HepG2 (cell line): ENCODE results near the gene FAM20A. TPM values are rescaled to one million over a fixed set of nuclear protein-coding genes. Genes with fewer than 3 reads are reported as not detected.

Experiments used
- ADNP ChIP-seq: sonication (generic); formaldehyde crosslinking; IDR thresholded peaks from 2 replicates; pipeline ENCODE4 v1.4.0; 2020; ENCODE audit warnings: missing genetic modification reagents
- CHD4 ChIP-seq: fragments of 200-600 bp; sonication (generic); IDR thresholded peaks from 2 replicates; pipeline ENCODE4 v1.7.0; 2017; ENCODE audit warnings: mild to moderate bottlenecking, low read length, borderline replicate concordance
- EHMT2 ChIP-seq: fragments of 200-600 bp; sonication (generic); IDR thresholded peaks from 2 replicates; pipeline ENCODE4 v1.7.0; 2017; ENCODE audit warnings: antibody characterized with exemption, low read depth, low read length, borderline replicate concordance
- FOXA3 ChIP-seq: IDR thresholded peaks from 2 replicates; pipeline ENCODE4 v1.6.1; 2016; ENCODE audit warnings: missing genetic modification reagents, missing compliant biosample characterization
- FOXJ3 ChIP-seq: sonication (generic); formaldehyde crosslinking; IDR thresholded peaks from 2 replicates; pipeline ENCODE4 v1.4.0; 2020; ENCODE audit warnings: missing genetic modification reagents, mild to moderate bottlenecking, borderline replicate concordance
- HES4 ChIP-seq: sonication (generic); formaldehyde crosslinking; IDR thresholded peaks from 2 replicates; pipeline ENCODE4 v1.9.0; 2021; ENCODE audit warnings: mild to moderate bottlenecking, missing genetic modification reagents, borderline replicate concordance
- IKZF4 ChIP-seq: sonication (generic); formaldehyde crosslinking; IDR thresholded peaks from 2 replicates; pipeline ENCODE4 v1.5.1; 2020; ENCODE audit warnings: borderline replicate concordance, mild to moderate bottlenecking, low read depth, missing genetic modification reagents; ENCODE audit errors: not compliant biosample characterization
- JUNB ChIP-seq: sonication (generic); formaldehyde crosslinking; IDR thresholded peaks from 2 replicates; pipeline ENCODE4 v1.8.0; 2022; ENCODE audit warnings: missing genetic modification reagents, mild to moderate bottlenecking, borderline replicate concordance
- KLF16 ChIP-seq, 2 experiments: sonication (generic) in 1 of 2; formaldehyde crosslinking in 1 of 2; IDR thresholded peaks; 2 replicates each; pipeline versions ENCODE4 v1.6.1 to v1.8.0; 2016 to 2023; ENCODE audit warnings: missing genetic modification reagents in 2 of 2, missing compliant biosample characterization in 1 of 2
- NR1H2 ChIP-seq: sonication (generic); formaldehyde crosslinking; IDR thresholded peaks from 2 replicates; pipeline ENCODE4 v1.8.1; 2022; ENCODE audit warnings: low read depth, missing genetic modification reagents, borderline replicate concordance
- SALL2 ChIP-seq: sonication (generic); formaldehyde crosslinking; IDR thresholded peaks from 2 replicates; pipeline ENCODE4 v1.8.1; 2023; ENCODE audit warnings: mild to moderate bottlenecking, missing genetic modification reagents, inconsistent platforms
- SATB2 ChIP-seq: sonication (generic); formaldehyde crosslinking; IDR thresholded peaks from 2 replicates; pipeline ENCODE4 v1.5.0; 2020; ENCODE audit warnings: missing genetic modification reagents
- SNAPC2 ChIP-seq: sonication (generic); formaldehyde crosslinking; IDR thresholded peaks from 2 replicates; pipeline ENCODE4 v1.8.1; 2022; ENCODE audit warnings: mild to moderate bottlenecking, missing genetic modification reagents
- TIGD3 ChIP-seq: sonication (generic); formaldehyde crosslinking; IDR thresholded peaks from 2 replicates; pipeline ENCODE4 v1.5.1; 2020; ENCODE audit warnings: mild to moderate bottlenecking, missing genetic modification reagents, borderline replicate concordance
- WIZ ChIP-seq: sonication (generic); formaldehyde crosslinking; IDR thresholded peaks from 2 replicates; pipeline ENCODE4 v1.5.1; 2020; ENCODE audit warnings: mild to moderate bottlenecking, missing genetic modification reagents
- ZFY ChIP-seq: sonication (generic); formaldehyde crosslinking; IDR thresholded peaks from 2 replicates; pipeline ENCODE4 v1.4.0; 2020; ENCODE audit warnings: missing genetic modification reagents
- ZNF124 ChIP-seq: sonication (generic); formaldehyde crosslinking; IDR thresholded peaks from 2 replicates; pipeline ENCODE4 v1.4.0; 2020; ENCODE audit warnings: missing genetic modification reagents
- ZNF761 ChIP-seq: sonication (generic); formaldehyde crosslinking; conservative IDR thresholded peaks from 2 replicates; pipeline ENCODE4 v1.4.0; 2020; ENCODE audit warnings: mild to moderate bottlenecking, missing genetic modification reagents
- ZNF766 ChIP-seq: sonication (generic); formaldehyde crosslinking; IDR thresholded peaks from 2 replicates; pipeline ENCODE4 v1.5.0; 2020; ENCODE audit warnings: missing genetic modification reagents, borderline replicate concordance
- ZUFSP ChIP-seq: sonication (generic); formaldehyde crosslinking; IDR thresholded peaks from 2 replicates; pipeline ENCODE4 v1.9.0; 2021; ENCODE audit warnings: missing genetic modification reagents, mild to moderate bottlenecking, borderline replicate concordance
- polyA plus RNA-seq, 8 experiments: library from polyadenylated mRNA; depleted of rRNA in 3 of 8; stranded (reverse) in 7 of 8; unstranded in 1 of 8; fragments of >200 nt; fragmentation: Illumina TruSeq in 4 of 8; extraction: Trizol in 4 of 8; gene quantifications; 2 replicates each; pipeline versions ENCODE4 v1.2.1 to v1.2.3, GENCODE V29; 2011 to 2016; ENCODE audit warnings: low read depth in 4 of 8, missing spikeins in 1 of 8, mixed read lengths in 1 of 8; ENCODE audit not compliant: insufficient read depth in 1 of 8
- total RNA-seq, 5 experiments: library from RNA; depleted of rRNA; stranded (reverse); fragments of >200 nt; fragmentation: Illumina TruSeq; extraction: Trizol; gene quantifications; 2 replicates each; pipeline ENCODE4 v1.2.3, GENCODE V29; 2016; ENCODE audit warnings: low read depth in 1 of 5
- TF ChIP-seq, protein P1 (sequence below): sonication (generic); formaldehyde crosslinking; IDR thresholded peaks from 2 replicates; pipeline ENCODE4 v1.4.0; 2020; ENCODE audit warnings: missing genetic modification reagents, mild to moderate bottlenecking, borderline replicate concordance
- TF ChIP-seq, protein P2 (sequence below): fragments of 450-650 bp; IDR thresholded peaks from 2 replicates; pipeline ENCODE4 v1.6.1; 2017; ENCODE audit warnings: mild to moderate bottlenecking

Gene FAM20A
- total and polyA plus RNA-seq, 2 of the 13 experiments (the other 11 are each of a cell fraction or from before 2014, with no cell fraction given) = 9.3 to 20.7 TPM

GRCh38 chr17:68580236-68580770 is 20.9 kb downstream of the FAM20A start (continued):
- TF ChIP-seq, protein P1, sequence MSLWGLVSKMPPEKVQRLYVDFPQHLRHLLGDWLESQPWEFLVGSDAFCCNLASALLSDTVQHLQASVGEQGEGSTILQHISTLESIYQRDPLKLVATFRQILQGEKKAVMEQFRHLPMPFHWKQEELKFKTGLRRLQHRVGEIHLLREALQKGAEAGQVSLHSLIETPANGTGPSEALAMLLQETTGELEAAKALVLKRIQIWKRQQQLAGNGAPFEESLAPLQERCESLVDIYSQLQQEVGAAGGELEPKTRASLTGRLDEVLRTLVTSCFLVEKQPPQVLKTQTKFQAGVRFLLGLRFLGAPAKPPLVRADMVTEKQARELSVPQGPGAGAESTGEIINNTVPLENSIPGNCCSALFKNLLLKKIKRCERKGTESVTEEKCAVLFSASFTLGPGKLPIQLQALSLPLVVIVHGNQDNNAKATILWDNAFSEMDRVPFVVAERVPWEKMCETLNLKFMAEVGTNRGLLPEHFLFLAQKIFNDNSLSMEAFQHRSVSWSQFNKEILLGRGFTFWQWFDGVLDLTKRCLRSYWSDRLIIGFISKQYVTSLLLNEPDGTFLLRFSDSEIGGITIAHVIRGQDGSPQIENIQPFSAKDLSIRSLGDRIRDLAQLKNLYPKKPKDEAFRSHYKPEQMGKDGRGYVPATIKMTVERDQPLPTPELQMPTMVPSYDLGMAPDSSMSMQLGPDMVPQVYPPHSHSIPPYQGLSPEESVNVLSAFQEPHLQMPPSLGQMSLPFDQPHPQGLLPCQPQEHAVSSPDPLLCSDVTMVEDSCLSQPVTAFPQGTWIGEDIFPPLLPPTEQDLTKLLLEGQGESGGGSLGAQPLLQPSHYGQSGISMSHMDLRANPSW = no peak
- no peak for TF ChIP-seq ZFY (CRISPR knock-in tag)
- no peak for TF ChIP-seq NR1H2 (CRISPR knock-in tag)
- TF ChIP-seq EHMT2 = no peak; the same call in 1 of the 2 replicates
- no peak for TF ChIP-seq SATB2 (CRISPR knock-in tag)
- TF ChIP-seq TIGD3 = no peak
- TF ChIP-seq HES4 (CRISPR knock-in tag) = no peak
- TF ChIP-seq ZNF761 (CRISPR knock-in tag) = peak; percentile 43; the same call in 1 of the 2 replicates
- 0 out of 2 replicates have a peak, but pooled peaks have one; percentile 22 for TF ChIP-seq ZNF124 (CRISPR knock-in tag)
- TF ChIP-seq ZUFSP (CRISPR knock-in tag) = no peak
- TF ChIP-seq, protein P2, sequence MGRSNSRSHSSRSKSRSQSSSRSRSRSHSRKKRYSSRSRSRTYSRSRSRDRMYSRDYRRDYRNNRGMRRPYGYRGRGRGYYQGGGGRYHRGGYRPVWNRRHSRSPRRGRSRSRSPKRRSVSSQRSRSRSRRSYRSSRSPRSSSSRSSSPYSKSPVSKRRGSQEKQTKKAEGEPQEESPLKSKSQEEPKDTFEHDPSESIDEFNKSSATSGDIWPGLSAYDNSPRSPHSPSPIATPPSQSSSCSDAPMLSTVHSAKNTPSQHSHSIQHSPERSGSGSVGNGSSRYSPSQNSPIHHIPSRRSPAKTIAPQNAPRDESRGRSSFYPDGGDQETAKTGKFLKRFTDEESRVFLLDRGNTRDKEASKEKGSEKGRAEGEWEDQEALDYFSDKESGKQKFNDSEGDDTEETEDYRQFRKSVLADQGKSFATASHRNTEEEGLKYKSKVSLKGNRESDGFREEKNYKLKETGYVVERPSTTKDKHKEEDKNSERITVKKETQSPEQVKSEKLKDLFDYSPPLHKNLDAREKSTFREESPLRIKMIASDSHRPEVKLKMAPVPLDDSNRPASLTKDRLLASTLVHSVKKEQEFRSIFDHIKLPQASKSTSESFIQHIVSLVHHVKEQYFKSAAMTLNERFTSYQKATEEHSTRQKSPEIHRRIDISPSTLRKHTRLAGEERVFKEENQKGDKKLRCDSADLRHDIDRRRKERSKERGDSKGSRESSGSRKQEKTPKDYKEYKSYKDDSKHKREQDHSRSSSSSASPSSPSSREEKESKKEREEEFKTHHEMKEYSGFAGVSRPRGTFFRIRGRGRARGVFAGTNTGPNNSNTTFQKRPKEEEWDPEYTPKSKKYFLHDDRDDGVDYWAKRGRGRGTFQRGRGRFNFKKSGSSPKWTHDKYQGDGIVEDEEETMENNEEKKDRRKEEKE = no peak
- TF ChIP-seq FOXJ3 (CRISPR knock-in tag) = peak; percentile 85; the same call in 1 of the 2 replicates
- TF ChIP-seq IKZF4 (CRISPR knock-in tag) = no peak
- no peak for TF ChIP-seq SALL2
- peak in 1 of 2 experiments; percentile 85; a peak in 2 of 4 replicates for TF ChIP-seq KLF16 (CRISPR knock-in tag; IDR thresholded peaks at IDR 0.05)
- TF ChIP-seq WIZ (CRISPR knock-in tag) = no peak
- no peak for TF ChIP-seq ADNP
- no peak for TF ChIP-seq ZNF766 (CRISPR knock-in tag)
- no peak for TF ChIP-seq JUNB (CRISPR knock-in tag)
- TF ChIP-seq SNAPC2 (CRISPR knock-in tag) = no peak
- TF ChIP-seq FOXA3 (CRISPR knock-in tag) = peak; percentile 82
- TF ChIP-seq CHD4 = no peak
